CD4-positive, alpha-beta T cell treated with Interleukin-4 for 1 hour (primary cell): Measurements from ENCODE around the gene TMEM43.
A peak's percentile ranks its signal among the peaks of the same experiment; 100 is the strongest.

ENCODE experiments used
- DNase-seq, 2 donors: peaks; one replicate each; pipeline ENCODE4 v3.0.0-alpha.2; 2020 to 2022

TMEM43 gene

GRCh38 chr3:14138878-14139655, 14.2 kb downstream of the TMEM43 start:
- DNase-seq = no peak

- DNase-seq = no peak
These were observed 14.9 kb downstream of the TMEM43 start for GRCh38 chr3:14139771-14140170.

- no peak for DNase-seq
These were observed 15.8 kb downstream of the TMEM43 start for GRCh38 chr3:14140668-14141067.

- DNase-seq = no peak
These were observed 16.3 kb downstream of the TMEM43 start for GRCh38 chr3:14141144-14141543.

GRCh38 chr3:14141602-14142341, 16.9 kb downstream of the TMEM43 start:
- DNase-seq = no peak

GRCh38 chr3:14142567-14143270, 17.9 kb downstream of the TMEM43 start:
- DNase-seq = peak; percentile 79 to 90

- DNase-seq = peak in 1 of 2 donors; percentile 26
These were observed 18.7 kb downstream of the TMEM43 start for GRCh38 chr3:14143271-14144225.

GRCh38 chr3:14144423-14145075, 19.7 kb downstream of the TMEM43 start:
- DNase-seq = peak; percentile 92 to 95

GRCh38 chr3:14145236-14145635, 20.4 kb downstream of the TMEM43 start:
- no peak for DNase-seq

GRCh38 chr3:14145670-14146380, 21.0 kb downstream of the TMEM43 start:
- no peak for DNase-seq

GRCh38 chr3:14146381-14147065, 21.7 kb downstream of the TMEM43 start:
- no peak for DNase-seq

- DNase-seq = no peak
These were observed 22.2 kb downstream of the TMEM43 start for GRCh38 chr3:14147066-14147435.

- DNase-seq = no peak
These were observed 22.8 kb downstream of the TMEM43 start for GRCh38 chr3:14147617-14148016.

GRCh38 chr3:14148041-14148985, 23.5 kb downstream of the TMEM43 start:
- no peak for DNase-seq

GRCh38 chr3:14150078-14150477, 25.2 kb downstream of the TMEM43 start:
- no peak for DNase-seq

GRCh38 chr3:14150491-14151230, 25.8 kb downstream of the TMEM43 start:
- no peak for DNase-seq

GRCh38 chr3:14151471-14152083, 26.7 kb downstream of the TMEM43 start:
- DNase-seq = no peak
